CD4-positive, alpha-beta memory T cell (primary cell): ENCODE data around the gene SLC10A7. TPM values are rescaled to one million over a fixed set of nuclear protein-coding genes. Genes with fewer than 3 reads are reported as not detected.

Source experiments
- CTCF ChIA-PET: fragments of 350-600 bp; sonication (Branson Sonifier 250); formaldehyde crosslinking; loops from one replicate; lab custom pipeline; 2021; ENCODE audit warnings: inconsistent platforms; ENCODE audit not compliant: partially characterized antibody; lab: Charles Lee
- POLR2A ChIA-PET: fragments of 350-600 bp; sonication (Branson Sonifier 250); formaldehyde crosslinking; loops from one replicate; lab custom pipeline; 2021; ENCODE audit not compliant: partially characterized antibody; lab: Charles Lee
- DNase-seq, 5 donors: peaks; one replicate each; pipeline versions ENCODE4 v3.0.0 to v3.0.0-alpha.2; 2020 to 2022; ENCODE audit warnings: mixed read lengths in 1 of 5
- H3K27ac ChIP-seq: one replicate; pipeline ENCODE4 v1.7.0; 2013; ENCODE audit warnings: low read depth, low read length
- H3K27me3 ChIP-seq: 2 replicates; pipeline ENCODE4 v1.7.0; 2013; ENCODE audit warnings: mild to moderate bottlenecking, low read length, moderate library complexity; ENCODE audit not compliant: insufficient read depth
- H3K36me3 ChIP-seq: 2 replicates; pipeline ENCODE4 v1.7.0; 2013; ENCODE audit warnings: mild to moderate bottlenecking, low read length, moderate library complexity; ENCODE audit not compliant: insufficient read depth
- H3K4me1 ChIP-seq: 2 replicates; pipeline ENCODE4 v1.7.0; 2013; ENCODE audit warnings: mild to moderate bottlenecking, low read length, moderate library complexity; ENCODE audit not compliant: insufficient read depth
- H3K4me3 ChIP-seq, 2 donors: one replicate each; pipeline ENCODE4 v1.7.0; 2013; ENCODE audit warnings: low read length in 2 of 2, mild to moderate bottlenecking in 1 of 2
- H3K9me3 ChIP-seq, 2 donors: one replicate each; pipeline ENCODE4 v1.7.0; 2013; ENCODE audit warnings: low read length in 2 of 2, control low read depth in 1 of 2; ENCODE audit not compliant: control insufficient read depth in 1 of 2
- H3K27ac Mint-ChIP-seq, 7 donors: one replicate each; pipeline ENCODE4 v1.8.0; 2020 to 2021; ENCODE audit warnings: mixed read lengths in 7 of 7, mild to moderate bottlenecking in 6 of 7, inconsistent platforms in 3 of 7, moderate library complexity in 3 of 7
- H3K27me3 Mint-ChIP-seq, 2 donors: one replicate each; pipeline ENCODE4 v1.8.0; 2020 to 2021; ENCODE audit warnings: mixed read lengths in 2 of 2
- H3K36me3 Mint-ChIP-seq, 2 donors: one replicate each; pipeline ENCODE4 v1.8.0; 2020 to 2021; ENCODE audit warnings: mixed read lengths in 2 of 2, inconsistent platforms in 1 of 2, mild to moderate bottlenecking in 1 of 2
- H3K4me1 Mint-ChIP-seq, 4 donors: one replicate each; pipeline ENCODE4 v1.8.0; 2020 to 2021; ENCODE audit warnings: mixed read lengths in 4 of 4, mild to moderate bottlenecking in 1 of 4
- H3K4me3 Mint-ChIP-seq, 8 donors: one replicate each; pipeline ENCODE4 v1.8.0; 2020 to 2021; ENCODE audit warnings: mixed read lengths in 8 of 8, mild to moderate bottlenecking in 7 of 8, moderate library complexity in 6 of 8, inconsistent platforms in 3 of 8
- H3K9me3 Mint-ChIP-seq, 8 donors: one replicate each; pipeline ENCODE4 v1.8.0; 2020 to 2021; ENCODE audit warnings: mixed read lengths in 8 of 8, mild to moderate bottlenecking in 5 of 8, inconsistent platforms in 3 of 8, moderate library complexity in 1 of 8
- intact Hi-C: fragments of 100-400 bp; cut with micrococcal nuclease; formaldehyde crosslinking; loops from one replicate; pipeline ENCODE4 v1.15.1; 2023
- polyA plus RNA-seq, 2 donors: library from polyadenylated mRNA; unstranded; fragments of 300-500 nt; fragmentation: Illumina TruSeq; gene quantifications; one replicate each; pipeline ENCODE4 v1.2.3, GENCODE V29; 2021
- total RNA-seq, 2 experiments: library from RNA; stranded (reverse); gene quantifications; one replicate each; pipeline ENCODE4 v1.2.3, GENCODE V29; 2021

The SLC10A7 gene
- total and polyA plus RNA-seq, 4 experiments from 2014 or later = 9.0 to 17.7 (median 10.1) TPM

DNA sequence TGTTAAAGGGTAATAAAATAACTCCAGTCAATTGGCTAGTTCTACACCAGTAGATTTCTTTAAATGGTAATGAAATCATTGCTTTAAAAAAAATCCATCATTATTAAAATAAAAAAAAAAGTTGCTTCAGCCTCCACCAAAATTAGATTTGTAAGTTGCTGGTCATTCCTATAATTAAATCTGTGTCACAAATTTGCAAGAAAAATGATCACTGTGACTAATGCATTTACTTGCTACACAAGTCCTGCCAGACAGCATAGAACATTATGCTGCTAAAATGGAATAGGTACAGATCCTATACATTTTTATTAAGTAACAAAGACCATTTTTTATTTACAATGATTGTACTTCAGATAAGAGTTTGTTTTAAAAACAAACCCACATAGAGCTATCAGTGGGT is 85.8 kb downstream of the SLC10A7 start:
- peaks cover 0 to 4% (median 0%) of the 10 kb centered on the region in 4 donors for H3K4me1 Mint-ChIP-seq
- DNase-seq = no peak
- intact Hi-C loops = no loop called here
- H3K27ac ChIP-seq = no peak overlapping the region
- no peaks in the 10 kb centered on the region for H3K27me3 Mint-ChIP-seq
- H3K4me3 Mint-ChIP-seq = no peak overlapping the region
- H3K27ac Mint-ChIP-seq = no peak overlapping the region
- ChIA-PET POLR2A (no interaction called here), CTCF (no interaction called here)
- no peaks in the 10 kb centered on the region for H3K9me3 ChIP-seq
- H3K4me1 ChIP-seq = no peaks in the 10 kb centered on the region
- H3K4me3 ChIP-seq = no peak overlapping the region
- peaks cover 3 to 14% of the 10 kb centered on the region in 2 donors for H3K36me3 Mint-ChIP-seq
- H3K9me3 Mint-ChIP-seq = no peaks in the 10 kb centered on the region
- H3K36me3 ChIP-seq = no peaks in the 10 kb centered on the region
- no peaks in the 10 kb centered on the region for H3K27me3 ChIP-seq

DNA sequence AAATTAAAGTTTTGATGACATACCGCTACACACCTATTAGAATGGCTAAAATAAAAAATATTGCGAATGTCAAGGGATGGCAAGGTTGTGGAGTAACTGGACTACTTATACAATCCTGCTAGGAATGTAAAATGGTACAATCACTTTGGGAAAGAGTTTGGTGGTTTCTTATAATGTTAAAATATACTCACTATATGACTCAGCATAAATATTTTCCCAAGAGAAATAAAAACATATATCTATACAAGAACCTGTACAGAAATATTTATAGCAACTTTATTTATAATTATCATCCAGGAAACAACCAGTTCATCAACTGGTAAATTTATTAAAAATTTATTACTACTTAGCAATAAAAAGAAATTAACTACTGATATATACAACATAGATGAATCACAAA is 89.7 kb downstream of the SLC10A7 start:
- Histone ChIP-seq H3K9me3 (no peaks in the 10 kb centered on the region), H3K4me1 (no peaks in the 10 kb centered on the region), H3K27ac (no peak overlapping the region), H3K27me3 (no peaks in the 10 kb centered on the region), H3K4me3 (no peak overlapping the region), H3K36me3 (no peaks in the 10 kb centered on the region)
- ChIA-PET POLR2A (no interaction called here), CTCF (no interaction called here)
- no peak overlapping the region for H3K27ac Mint-ChIP-seq
- peaks cover 0 to 13% of the 10 kb centered on the region in 2 donors for H3K36me3 Mint-ChIP-seq
- H3K9me3 Mint-ChIP-seq = no peaks in the 10 kb centered on the region
- no peak overlapping the region for H3K4me3 Mint-ChIP-seq
- H3K27me3 Mint-ChIP-seq = no peaks in the 10 kb centered on the region
- no peak for DNase-seq
- intact Hi-C loops = no loop called here
- H3K4me1 Mint-ChIP-seq = no peaks in the 10 kb centered on the region

DNA sequence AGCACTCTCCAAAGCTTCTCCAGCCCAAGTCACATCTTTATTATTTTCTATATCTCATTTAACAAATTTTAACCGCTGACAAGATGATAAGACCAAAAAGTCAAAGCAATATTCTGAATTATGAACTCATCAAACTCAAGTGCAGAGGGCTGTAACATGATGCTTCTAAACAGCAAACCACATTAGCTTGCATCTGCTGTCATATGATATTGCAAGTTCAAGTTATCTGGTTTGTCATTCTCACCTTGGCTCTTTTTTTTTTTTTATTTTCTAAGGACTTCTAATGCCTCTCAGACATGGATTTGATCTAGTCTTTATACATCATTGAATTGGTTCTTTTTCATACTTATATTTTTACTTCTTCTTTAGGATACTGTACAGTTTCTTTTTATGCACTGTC is 93.4 kb downstream of the SLC10A7 start:
- ChIA-PET CTCF (no interaction called here), POLR2A (no interaction called here)
- no peak overlapping the region for H3K4me3 Mint-ChIP-seq
- no peaks in the 10 kb centered on the region for H3K27me3 Mint-ChIP-seq
- Histone ChIP-seq H3K4me1 (no peaks in the 10 kb centered on the region), H3K9me3 (no peaks in the 10 kb centered on the region), H3K27me3 (no peaks in the 10 kb centered on the region), H3K27ac (no peak overlapping the region), H3K4me3 (no peak overlapping the region), H3K36me3 (no peaks in the 10 kb centered on the region)
- H3K27ac Mint-ChIP-seq = no peak overlapping the region
- no peak for DNase-seq
- intact Hi-C loops = no loop called here
- H3K36me3 Mint-ChIP-seq = peaks cover 0 to 15% of the 10 kb centered on the region in 2 donors
- no peaks in the 10 kb centered on the region for H3K4me1 Mint-ChIP-seq
- H3K9me3 Mint-ChIP-seq = no peaks in the 10 kb centered on the region

DNA sequence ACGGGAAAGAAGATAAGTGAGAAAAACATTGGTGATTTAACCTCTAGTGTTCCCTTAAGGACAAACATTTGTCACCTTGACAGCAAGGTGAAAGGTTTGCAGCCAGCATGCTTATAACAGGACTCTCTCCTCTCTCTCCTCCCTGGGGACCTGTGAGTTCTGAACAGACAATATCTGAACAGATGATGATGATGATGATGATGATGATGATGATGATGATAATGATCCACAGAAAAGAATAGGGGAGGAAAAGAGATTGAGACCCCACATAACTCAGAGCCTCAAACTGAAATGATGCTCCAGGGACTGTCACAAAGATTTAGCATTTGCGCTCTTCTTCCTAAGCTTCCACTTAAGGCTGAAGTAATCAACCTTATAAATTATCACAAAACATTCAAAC is 103.9 kb downstream of the SLC10A7 start:
- ChIA-PET CTCF (no interaction called here), POLR2A (no interaction called here)
- no peaks in the 10 kb centered on the region for H3K27me3 Mint-ChIP-seq

DNA sequence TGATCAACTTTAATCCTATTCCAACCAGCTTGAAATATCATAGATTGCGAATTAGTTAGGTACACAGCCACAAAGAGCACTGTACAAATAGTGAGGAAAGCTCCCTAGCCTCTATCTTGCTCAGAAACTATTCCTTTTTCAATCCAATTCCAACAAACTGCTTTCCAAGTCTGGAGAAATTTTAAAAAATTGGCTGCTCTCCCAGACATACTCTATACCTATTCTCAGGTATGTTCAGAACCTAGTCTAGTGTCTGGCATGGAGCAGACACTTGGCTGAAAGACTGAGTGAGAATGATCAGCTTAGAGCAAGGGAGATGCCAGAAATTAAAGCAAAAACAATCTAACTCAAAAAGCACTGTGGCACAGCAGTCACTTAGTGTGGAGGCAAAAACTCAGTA is 105.9 kb downstream of the SLC10A7 start:
- no peak for DNase-seq
- intact Hi-C loops = no loop called here

More for the DNA sequence above, 103.9 kb downstream of the SLC10A7 start:
- Mint-ChIP-seq H3K27ac (no peak overlapping the region), H3K36me3 (peaks cover 0 to 10% of the 10 kb centered on the region in 2 donors), H3K9me3 (peaks cover 0 to 2% (median 0%) of the 10 kb centered on the region in 8 donors), H3K4me3 (no peak overlapping the region), H3K4me1 (peaks cover 0 to 4% (median 1%) of the 10 kb centered on the region in 4 donors)
- intact Hi-C loops = no loop called here
- Histone ChIP-seq H3K27ac (no peak overlapping the region), H3K4me1 (no peaks in the 10 kb centered on the region), H3K4me3 (no peak overlapping the region), H3K27me3 (no peaks in the 10 kb centered on the region), H3K9me3 (no peaks in the 10 kb centered on the region), H3K36me3 (no peaks in the 10 kb centered on the region)
- no peak for DNase-seq

DNA sequence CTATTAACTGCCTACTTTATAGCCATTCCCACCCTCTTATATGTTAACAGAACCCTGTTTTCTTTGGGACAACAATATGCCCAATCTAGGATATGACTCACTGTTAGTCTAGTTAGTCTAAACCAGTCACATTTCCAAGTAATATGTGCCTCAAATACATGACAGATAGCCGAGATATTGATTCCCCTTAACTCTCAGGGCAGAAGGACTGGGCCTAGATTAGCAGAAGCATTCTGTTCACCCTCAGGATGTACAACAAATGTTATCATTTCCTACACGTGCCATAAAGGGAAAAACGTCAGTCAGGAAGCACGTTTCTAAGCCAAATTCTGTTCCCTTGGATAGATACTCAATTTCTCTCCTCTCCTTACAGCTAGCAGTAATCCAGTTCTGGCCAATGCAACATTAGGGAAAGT is 114.1 kb downstream of the SLC10A7 start:
- ChIA-PET CTCF (no interaction called here), POLR2A (no interaction called here)
- H3K9me3 ChIP-seq = no peaks in the 10 kb centered on the region
- H3K27ac Mint-ChIP-seq = no peak overlapping the region
- H3K4me1 Mint-ChIP-seq = no peaks in the 10 kb centered on the region
- DNase-seq = no peak
- no peaks in the 10 kb centered on the region for H3K27me3 ChIP-seq
- peaks cover 0 to 8% of the 10 kb centered on the region in 2 donors for H3K36me3 Mint-ChIP-seq
- H3K4me1 ChIP-seq = no peaks in the 10 kb centered on the region
- intact Hi-C loops = no loop called here
- no peak overlapping the region for H3K4me3 Mint-ChIP-seq
- H3K27me3 Mint-ChIP-seq = no peaks in the 10 kb centered on the region
- no peak overlapping the region for H3K4me3 ChIP-seq
- H3K9me3 Mint-ChIP-seq = no peaks in the 10 kb centered on the region
- H3K27ac ChIP-seq = no peak overlapping the region
- H3K36me3 ChIP-seq = no peaks in the 10 kb centered on the region

More for the DNA sequence above, 105.9 kb downstream of the SLC10A7 start:
- Mint-ChIP-seq H3K4me1 (peaks cover 0 to 4% (median 1%) of the 10 kb centered on the region in 4 donors), H3K4me3 (no peak overlapping the region), H3K27me3 (no peaks in the 10 kb centered on the region), H3K36me3 (peaks cover 0 to 13% of the 10 kb centered on the region in 2 donors), H3K9me3 (peaks cover 0 to 2% (median 0%) of the 10 kb centered on the region in 8 donors), H3K27ac (no peak overlapping the region)
- ChIA-PET CTCF (no interaction called here), POLR2A (no interaction called here)
- no peak overlapping the region for H3K4me3 ChIP-seq
- no peak overlapping the region for H3K27ac ChIP-seq
- no peaks in the 10 kb centered on the region for H3K27me3 ChIP-seq
- no peaks in the 10 kb centered on the region for H3K9me3 ChIP-seq
- no peaks in the 10 kb centered on the region for H3K36me3 ChIP-seq
- no peaks in the 10 kb centered on the region for H3K4me1 ChIP-seq

DNA sequence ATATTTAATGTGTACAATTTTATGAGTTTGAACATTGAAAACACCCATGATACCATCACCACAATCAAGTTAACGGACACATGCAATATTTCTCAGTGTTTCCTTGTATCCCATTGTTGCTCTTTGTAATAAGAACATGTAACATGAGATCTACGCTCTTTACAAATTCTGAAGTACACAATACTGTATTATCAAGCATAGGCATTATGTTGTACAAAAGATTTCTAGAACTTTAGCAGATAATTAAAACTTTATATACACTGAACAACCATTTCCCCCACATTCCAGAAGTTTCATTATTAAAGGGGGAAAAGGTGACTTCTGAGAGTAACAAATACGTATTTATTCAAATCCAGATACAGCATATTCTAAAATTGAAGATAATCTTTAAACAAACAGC is 114.5 kb downstream of the SLC10A7 start:
- no peak for DNase-seq
- intact Hi-C loops = no loop called here
- H3K27ac ChIP-seq = no peak overlapping the region
- no peak overlapping the region for H3K4me3 Mint-ChIP-seq
- no peak overlapping the region for H3K4me3 ChIP-seq
- no peaks in the 10 kb centered on the region for H3K9me3 Mint-ChIP-seq
- H3K36me3 Mint-ChIP-seq = peaks cover 0 to 8% of the 10 kb centered on the region in 2 donors
- POLR2A ChIA-PET = no interaction called here
- no peak overlapping the region for H3K27ac Mint-ChIP-seq
- H3K36me3 ChIP-seq = no peaks in the 10 kb centered on the region
- CTCF ChIA-PET = no interaction called here
- H3K27me3 ChIP-seq = no peaks in the 10 kb centered on the region
- no peaks in the 10 kb centered on the region for H3K27me3 Mint-ChIP-seq
- H3K9me3 ChIP-seq = no peaks in the 10 kb centered on the region
- H3K4me1 ChIP-seq = no peaks in the 10 kb centered on the region
- H3K4me1 Mint-ChIP-seq = no peaks in the 10 kb centered on the region

DNA sequence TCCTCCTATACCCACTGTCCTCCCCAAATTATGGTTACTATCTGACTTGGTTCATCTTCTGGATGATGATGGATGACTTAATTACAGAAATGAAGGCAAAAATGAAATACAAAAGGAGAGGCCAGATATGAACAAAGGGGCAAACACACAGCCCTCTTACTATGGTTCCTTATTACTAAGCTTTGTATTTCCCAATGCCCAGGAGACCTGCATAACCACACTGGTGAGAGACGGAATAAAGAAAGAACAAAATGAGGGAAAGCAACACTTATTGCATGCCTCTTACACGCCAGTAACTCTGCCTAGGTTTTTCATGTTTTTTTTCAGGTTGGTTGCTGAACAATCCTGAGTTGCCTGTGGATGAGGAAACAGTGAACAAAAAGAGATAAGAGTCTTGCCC is 120.5 kb downstream of the SLC10A7 start:
- no peaks in the 10 kb centered on the region for H3K36me3 ChIP-seq
- H3K27me3 Mint-ChIP-seq = no peaks in the 10 kb centered on the region
- DNase-seq = no peak
- no peak overlapping the region for H3K4me3 Mint-ChIP-seq
- ChIA-PET POLR2A (no interaction called here), CTCF (no interaction called here)
- no peaks in the 10 kb centered on the region for H3K9me3 Mint-ChIP-seq
- H3K4me1 Mint-ChIP-seq = no peaks in the 10 kb centered on the region
- no peaks in the 10 kb centered on the region for H3K4me1 ChIP-seq
- H3K27me3 ChIP-seq = no peaks in the 10 kb centered on the region
- peaks cover 0 to 5% of the 10 kb centered on the region in 2 donors for H3K36me3 Mint-ChIP-seq
- peak overlapping the region in 1 of 7 donors; percentile 7 for H3K27ac Mint-ChIP-seq
- no peaks in the 10 kb centered on the region for H3K9me3 ChIP-seq
- no peak overlapping the region for H3K4me3 ChIP-seq
- H3K27ac ChIP-seq = no peak overlapping the region
- intact Hi-C loops = no loop called here
